OCI-LY7 (cell line): ENCODE data around the gene NLRP9. TPM values are rescaled to one million over a fixed set of nuclear protein-coding genes. Genes with fewer than 3 reads are reported as not detected.

Experiments used
- BruUV-seq: library from RNA; stranded (reverse); fragments of 400-500 nt; replicated peaks from 2 replicates; lab custom pipeline; 2021; lab: Mats Ljungman, UMichigan
- CTCF ChIA-PET: fragments of 300-600 bp; sonication (Branson Sonifier 250); formaldehyde crosslinking; loops from one replicate; lab custom pipeline; 2022; ENCODE audit warnings: antibody characterized with exemption; ENCODE audit not compliant: unreplicated experiment; lab: Charles Lee
- POLR2A ChIA-PET: fragments of 300-600 bp; sonication (Branson Sonifier 250); formaldehyde crosslinking; loops from one replicate; lab custom pipeline; 2022; ENCODE audit warnings: antibody characterized with exemption; lab: Charles Lee
- DNase-seq: peaks from one replicate; pipeline ENCODE4 v3.0.0-alpha.2; 2015; ENCODE audit warnings: low spot score
- H2AFZ ChIP-seq: fragments of 200-600 bp; sonication (generic), shearing (Covaris generic); 2 replicates; pipeline ENCODE4 v1.6.1; 2014; ENCODE audit warnings: mild to moderate bottlenecking, antibody characterized with exemption, low read length, moderate library complexity
- H3K27ac ChIP-seq: fragments of 200-600 bp; sonication (generic); 2 replicates; pipeline ENCODE4 v1.5.1; 2014; ENCODE audit warnings: mixed run types, low read depth, mild to moderate bottlenecking, moderate library complexity, low read length, inconsistent platforms; ENCODE audit not compliant: poor library complexity, severe bottlenecking
- H3K36me3 ChIP-seq: fragments of 200-600 bp; sonication (generic); 2 replicates; pipeline ENCODE4 v1.6.1; 2014; ENCODE audit warnings: mild to moderate bottlenecking, antibody characterized with exemption, low read length, moderate library complexity, mixed read lengths; ENCODE audit not compliant: insufficient read depth
- H3K4me1 ChIP-seq: fragments of 200-600 bp; sonication (generic); 2 replicates; pipeline ENCODE4 v1.5.1; 2014; ENCODE audit warnings: mild to moderate bottlenecking, low read length; ENCODE audit not compliant: insufficient read depth, poor library complexity, severe bottlenecking
- H3K4me2 ChIP-seq: fragments of 200-600 bp; sonication (generic); 2 replicates; pipeline ENCODE4 v1.6.1; 2014; ENCODE audit warnings: mild to moderate bottlenecking, low read length
- H3K4me3 ChIP-seq: fragments of 200-600 bp; sonication (generic); 2 replicates; pipeline ENCODE4 v1.5.1; 2014; ENCODE audit warnings: mild to moderate bottlenecking, low read depth, low read length; ENCODE audit not compliant: poor library complexity, severe bottlenecking
- H3K79me2 ChIP-seq: fragments of 200-600 bp; sonication (generic); 2 replicates; pipeline ENCODE4 v1.6.1; 2016; ENCODE audit warnings: low read depth, mild to moderate bottlenecking, low read length, moderate library complexity, mixed read lengths; ENCODE audit not compliant: insufficient read depth
- H3K9me2 ChIP-seq: fragments of 200-600 bp; sonication (generic); 2 replicates; pipeline ENCODE4 v1.6.1; 2016; ENCODE audit warnings: mild to moderate bottlenecking, low read length, mixed read lengths; ENCODE audit not compliant: insufficient read depth
- H3K9me3 ChIP-seq: fragments of 200-600 bp; sonication (generic); 2 replicates; pipeline ENCODE4 v1.6.1; 2014; ENCODE audit warnings: mild to moderate bottlenecking, mixed run types, low read length, mixed read lengths
- H4K20me1 ChIP-seq: fragments of 200-600 bp; sonication (generic); 2 replicates; pipeline ENCODE4 v1.6.1; 2014; ENCODE audit warnings: mild to moderate bottlenecking, antibody characterized with exemption, low read length, moderate library complexity, mixed read lengths; ENCODE audit not compliant: insufficient read depth
- CTCF ChIP-seq: fragments of 200-600 bp; sonication (generic); conservative IDR thresholded peaks from 2 replicates; pipeline ENCODE4 v1.5.1; 2014; ENCODE audit warnings: mild to moderate bottlenecking, antibody characterized with exemption, low read length, moderate library complexity, mixed read lengths
- intact Hi-C: fragments of 100-400 bp; cut with micrococcal nuclease; formaldehyde crosslinking; loops from one replicate; pipeline ENCODE4 v1.10.0; 2022; ENCODE audit not compliant: unreplicated experiment
- small RNA-seq: library from RNA; depleted of rRNA; stranded (forward); fragments of <200 nt; gene quantifications from one replicate; pipeline ENCODE3, GENCODE V24; 2014
- total RNA-seq, 2 experiments: library from RNA; depleted of rRNA in 1 of 2; stranded (reverse); fragments of >200 nt in 1 of 2; shearing (Covaris generic) in 1 of 2; gene quantifications; 2 replicates each; pipeline ENCODE4 v1.2.3, GENCODE V29; 2014 to 2022

NLRP9 gene
- total RNA-seq, 2 experiments from 2014 or later = not detected

GRCh38 chr19:55658846-55659459 lies 79.2 kb downstream of the NLRP9 start:
- Histone ChIP-seq H3K4me1 (peaks cover 30% of the 10 kb centered on the region), H2AFZ (no peak overlapping the region), H3K4me2 (peak overlapping the region; percentile 96), H3K9me2 (no peaks in the 10 kb centered on the region), H4K20me1 (peaks cover 42% of the 10 kb centered on the region), H3K79me2 (peaks cover 81% of the 10 kb centered on the region), H3K4me3 (peak overlapping the region; percentile 87), H3K27ac (peak overlapping the region; percentile 90), H3K36me3 (peaks cover 84% of the 10 kb centered on the region), H3K9me3 (no peaks in the 10 kb centered on the region)
- TF ChIP-seq CTCF = no peak
- intact Hi-C loops = no loop called here
- ChIA-PET POLR2A (no interaction called here), CTCF (no interaction called here)
- no peak for DNase-seq
- no TSS peak for BruUV-seq

Small RNAs within 50 kb of the gene (small RNA-seq; reads per million reads assigned to genes)
- not detected for gene AC010525.2

Other genes starting within 250 kb of the NLRP9 start
- 0.23 and 0.50 TPM in 2 replicates for gene SSC5D, start 250.0 kb downstream of the NLRP9 start, total RNA-seq (2014; rRNA removed; shearing (Covaris generic))
- gene SSC5D, start 250.0 kb downstream of the NLRP9 start, total RNA-seq (2022) = 1.7 and 2.7 TPM in 2 replicates
- gene SBK2, start 201.3 kb downstream of the NLRP9 start, total RNA-seq (2014; rRNA removed; shearing (Covaris generic)) = not detected in 2 replicates
- gene SBK2, start 201.3 kb downstream of the NLRP9 start, total RNA-seq (2022) = not detected in 2 replicates
- gene SBK3, start 192.9 kb downstream of the NLRP9 start, total RNA-seq (2014; rRNA removed; shearing (Covaris generic)) = not detected in 2 replicates
- gene SBK3, start 192.9 kb downstream of the NLRP9 start, total RNA-seq (2022) = 0.34 and 0.68 TPM in 2 replicates
- 4.1 and 6.1 TPM in 2 replicates for gene ZNF579, start 157.6 kb downstream of the NLRP9 start, total RNA-seq (2014; rRNA removed; shearing (Covaris generic))
- gene ZNF579, start 157.6 kb downstream of the NLRP9 start, total RNA-seq (2022) = 11.1 and 11.6 TPM in 2 replicates
- 6.0 and 6.8 TPM in 2 replicates for gene FIZ1, start 138.9 kb downstream of the NLRP9 start, total RNA-seq (2014; rRNA removed; shearing (Covaris generic))
- 17.1 and 18.0 TPM in 2 replicates for gene FIZ1, start 138.9 kb downstream of the NLRP9 start, total RNA-seq (2022)
- gene ZNF524, start 138.1 kb downstream of the NLRP9 start, total RNA-seq (2014; rRNA removed; shearing (Covaris generic)) = 14.5 and 21.6 TPM in 2 replicates
- gene ZNF524, start 138.1 kb downstream of the NLRP9 start, total RNA-seq (2022) = 9.2 and 12.3 TPM in 2 replicates
- 2.1 and 3.0 TPM in 2 replicates for gene ZNF865, start 132.8 kb downstream of the NLRP9 start, total RNA-seq (2014; rRNA removed; shearing (Covaris generic))
- 11.3 and 13.0 TPM in 2 replicates for gene ZNF865, start 132.8 kb downstream of the NLRP9 start, total RNA-seq (2022)
- gene ZNF784, start 113.8 kb downstream of the NLRP9 start, total RNA-seq (2014; rRNA removed; shearing (Covaris generic)) = 3.4 and 6.6 TPM in 2 replicates
- 4.0 and 5.4 TPM in 2 replicates for gene ZNF784, start 113.8 kb downstream of the NLRP9 start, total RNA-seq (2022)
- 17.6 and 24.4 TPM in 2 replicates for gene ZNF580, start 97.4 kb downstream of the NLRP9 start, total RNA-seq (2014; rRNA removed; shearing (Covaris generic))
- 50.0 and 52.1 TPM in 2 replicates for gene ZNF580, start 97.4 kb downstream of the NLRP9 start, total RNA-seq (2022)
- gene ZNF581, start 94.8 kb downstream of the NLRP9 start, total RNA-seq (2014; rRNA removed; shearing (Covaris generic)) = 26.6 and 44.5 TPM in 2 replicates
- gene ZNF581, start 94.8 kb downstream of the NLRP9 start, total RNA-seq (2022) = 39.7 and 41.8 TPM in 2 replicates
- gene CCDC106, start 90.2 kb downstream of the NLRP9 start, total RNA-seq (2014; rRNA removed; shearing (Covaris generic)) = 29.4 and 30.1 TPM in 2 replicates
- 29.0 and 30.9 TPM in 2 replicates for gene CCDC106, start 90.2 kb downstream of the NLRP9 start, total RNA-seq (2022)
- gene U2AF2, start 83.4 kb downstream of the NLRP9 start, total RNA-seq (2014; rRNA removed; shearing (Covaris generic)) = 193 and 211 TPM in 2 replicates
- 233 and 264 TPM in 2 replicates for gene U2AF2, start 83.4 kb downstream of the NLRP9 start, total RNA-seq (2022)
- gene EPN1, start 63.2 kb downstream of the NLRP9 start, total RNA-seq (2014; rRNA removed; shearing (Covaris generic)) = 40.5 and 46.3 TPM in 2 replicates
- gene EPN1, start 63.2 kb downstream of the NLRP9 start, total RNA-seq (2022) = 120 and 121 TPM in 2 replicates
- not detected in 2 replicates for gene RFPL4A, start 20.7 kb upstream of the NLRP9 start, total RNA-seq (2014; rRNA removed; shearing (Covaris generic))
- gene RFPL4A, start 20.7 kb upstream of the NLRP9 start, total RNA-seq (2022) = not detected in 2 replicates
- not detected in 2 replicates for gene RFPL4AL1, start 30.7 kb upstream of the NLRP9 start, total RNA-seq (2014; rRNA removed; shearing (Covaris generic))
- not detected in 2 replicates for gene RFPL4AL1, start 30.7 kb upstream of the NLRP9 start, total RNA-seq (2022)
- gene NLRP11, start 93.6 kb upstream of the NLRP9 start, total RNA-seq (2014; rRNA removed; shearing (Covaris generic)) = 72.9 and 79.3 TPM in 2 replicates
- gene NLRP11, start 93.6 kb upstream of the NLRP9 start, total RNA-seq (2022) = 91.6 and 112 TPM in 2 replicates
- 4.2 and 4.6 TPM in 2 replicates for gene NLRP4, start 98.1 kb upstream of the NLRP9 start, total RNA-seq (2014; rRNA removed; shearing (Covaris generic))
- 3.6 and 4.0 TPM in 2 replicates for gene NLRP4, start 98.1 kb upstream of the NLRP9 start, total RNA-seq (2022)
- gene NLRP13, start 193.9 kb upstream of the NLRP9 start, total RNA-seq (2014; rRNA removed; shearing (Covaris generic)) = not detected in 2 replicates
- not detected in 2 replicates for gene NLRP13, start 193.9 kb upstream of the NLRP9 start, total RNA-seq (2022)
- not detected in 2 replicates for gene NLRP8, start 209.4 kb upstream of the NLRP9 start, total RNA-seq (2014; rRNA removed; shearing (Covaris generic))
- not detected in 2 replicates for gene NLRP8, start 209.4 kb upstream of the NLRP9 start, total RNA-seq (2022)
- gene NLRP5, start 248.4 kb upstream of the NLRP9 start, total RNA-seq (2014; rRNA removed; shearing (Covaris generic)) = not detected in 2 replicates
- not detected in 2 replicates for gene NLRP5, start 248.4 kb upstream of the NLRP9 start, total RNA-seq (2022)